HepG2 (cell line): Measurements from ENCODE around the gene CFAP92. TPM values are rescaled to one million over a fixed set of nuclear protein-coding genes. Genes with fewer than 3 reads are reported as not detected.

Experiments
- ATAC-seq: fragments of 200-7000 bp; cut with Tn5 transposase; 3 replicates; pipeline ENCODE4 v1.9.1; 2020; ENCODE audit warnings: mild to moderate bottlenecking, moderate library complexity
- BruUV-seq: library from RNA; stranded (reverse); fragments of 400-500 nt; replicated peaks from 2 replicates; lab custom pipeline; 2021; lab: Mats Ljungman, UMichigan
- CTCF ChIA-PET: fragments of 300-600 bp; formaldehyde crosslinking; extraction: SDS; loops from one replicate; lab custom pipeline; 2021; ENCODE audit warnings: low total read pairs, inconsistent platforms, low intra/inter-chr PET ratio; lab: Yijun Ruan, JAX
- POLR2A ChIA-PET: fragments of 350-600 bp; sonication (Branson Sonifier 250); formaldehyde crosslinking; loops from one replicate; lab custom pipeline; 2020; ENCODE audit warnings: antibody characterized with exemption, inconsistent platforms; lab: Yijun Ruan, JAX
- DNase-seq: peaks from one replicate; pipeline ENCODE4 v3.0.0-alpha.2; 2015; ENCODE audit warnings: low spot score
- FAIRE-seq: peaks from 3 replicates; lab custom pipeline; 2011; peaks lifted over from hg19 to GRCh38; lab: Jason Lieb, UNC
- H2AFZ ChIP-seq: one replicate; pipeline ENCODE4 v1.6.1; 2011; ENCODE audit warnings: low read length, inconsistent platforms
- H3K27ac ChIP-seq: fragments of 300-600 bp; 3 replicates; pipeline ENCODE4 v1.8.0; 2011; ENCODE audit warnings: mixed run types, mild to moderate bottlenecking, mixed read lengths, low read length, inconsistent platforms; ENCODE audit not compliant: insufficient read depth; ENCODE audit errors: extremely low read length
- H3K27me3 ChIP-seq, 2 experiments: fragments of 200-600 bp in 1 of 2; 2 replicates in 1 of 2; 3 replicates in 1 of 2; pipeline versions ENCODE4 v1.6.0 to v1.8.0; 2011; ENCODE audit warnings: low read length in 2 of 2, mild to moderate bottlenecking in 2 of 2, moderate library complexity in 2 of 2, inconsistent platforms in 1 of 2; ENCODE audit not compliant: insufficient read depth in 2 of 2, control insufficient read depth in 1 of 2
- H3K36me3 ChIP-seq, 2 experiments: fragments of 200-600 bp in 1 of 2; replicated peaks in 1 of 2; 2 replicates in 1 of 2; 3 replicates in 1 of 2; pipeline versions ENCODE4 v1.5.1 to v1.8.0; 2011; ENCODE audit warnings: low read length in 2 of 2, inconsistent platforms in 1 of 2; ENCODE audit not compliant: insufficient read depth in 2 of 2, control insufficient read depth in 1 of 2
- H3K4me1 ChIP-seq: 2 replicates; pipeline ENCODE4 v1.5.1; 2012; ENCODE audit warnings: low read length, inconsistent platforms; ENCODE audit not compliant: insufficient read depth
- H3K4me2 ChIP-seq: 2 replicates; pipeline ENCODE4 v1.6.0; 2011; ENCODE audit warnings: low read depth, low read length, inconsistent platforms
- H3K4me3 ChIP-seq, 3 experiments: fragments of 200-600 bp in 1 of 3; sonication (generic), shearing (Covaris generic) in 1 of 3; replicated peaks in 1 of 3; 2 replicates each; pipeline ENCODE4 v1.5.1; 2011 to 2016; ENCODE audit warnings: low read length in 3 of 3, inconsistent platforms in 2 of 3, low read depth in 2 of 3, mild to moderate bottlenecking in 2 of 3, control low read depth in 1 of 3, mixed read lengths in 1 of 3; ENCODE audit not compliant: insufficient read depth in 1 of 3
- H3K79me2 ChIP-seq: one replicate; pipeline ENCODE4 v1.6.1; 2011; ENCODE audit warnings: low read length, inconsistent platforms; ENCODE audit not compliant: insufficient read depth
- H3K9ac ChIP-seq: 2 replicates; pipeline ENCODE4 v1.6.0; 2011; ENCODE audit warnings: mild to moderate bottlenecking, low read depth, low read length, inconsistent platforms; ENCODE audit not compliant: insufficient read depth
- H3K9me3 ChIP-seq: 2 replicates; pipeline ENCODE4 v1.5.1; 2012; ENCODE audit warnings: mild to moderate bottlenecking, low read length
- H4K20me1 ChIP-seq: 2 replicates; pipeline ENCODE4 v1.6.0; 2011; ENCODE audit warnings: inconsistent platforms, mild to moderate bottlenecking, low read length, moderate library complexity; ENCODE audit not compliant: insufficient read depth
- ATM ChIP-seq: fragments of 450-650 bp; IDR thresholded peaks from 2 replicates; pipeline ENCODE4 v1.7.1; 2017; ENCODE audit warnings: mild to moderate bottlenecking, borderline replicate concordance
- CEBPZ ChIP-seq: IDR thresholded peaks from 2 replicates; pipeline ENCODE4 v1.6.1; 2012; ENCODE audit warnings: low read length, improper control_type of control experiment
- CREBL2 ChIP-seq: sonication (generic); formaldehyde crosslinking; IDR thresholded peaks from 2 replicates; pipeline ENCODE4 v1.8.1; 2023; ENCODE audit warnings: missing genetic modification reagents, mild to moderate bottlenecking, borderline replicate concordance
- FOXJ3 ChIP-seq: sonication (generic); formaldehyde crosslinking; IDR thresholded peaks from 2 replicates; pipeline ENCODE4 v1.4.0; 2020; ENCODE audit warnings: missing genetic modification reagents, mild to moderate bottlenecking, borderline replicate concordance
- MAZ ChIP-seq, 2 experiments: sonication (generic) in 1 of 2; formaldehyde crosslinking in 1 of 2; IDR thresholded peaks; 2 replicates each; pipeline versions ENCODE4 v1.5.0 to v1.6.1; 2012 to 2020; ENCODE audit warnings: low read depth in 2 of 2, mild to moderate bottlenecking in 2 of 2, borderline replicate concordance in 1 of 2, improper control_type of control experiment in 1 of 2, low read length in 1 of 2, missing genetic modification reagents in 1 of 2, moderate library complexity in 1 of 2
- POGZ ChIP-seq: sonication (generic); formaldehyde crosslinking; IDR thresholded peaks from 2 replicates; pipeline ENCODE4 v1.4.0; 2020; ENCODE audit warnings: mild to moderate bottlenecking, missing genetic modification reagents
- RFX5 ChIP-seq: IDR thresholded peaks from 2 replicates; pipeline ENCODE4 v1.6.1; 2011; ENCODE audit warnings: low read depth, low read length, improper control_type of control experiment
- SP4 ChIP-seq: sonication (generic); formaldehyde crosslinking; IDR thresholded peaks from 2 replicates; pipeline ENCODE4 v1.8.1; 2023; ENCODE audit warnings: mild to moderate bottlenecking, missing genetic modification reagents
- TCF12 ChIP-seq, 2 experiments: fragments of 450-650 bp in 1 of 2; sonication (generic) in 1 of 2; formaldehyde crosslinking in 1 of 2; IDR thresholded peaks; 2 replicates each; pipeline versions ENCODE4 v1.6.1 to v1.8.0; 2017 to 2022; ENCODE audit warnings: antibody characterized with exemption in 1 of 2, mild to moderate bottlenecking in 1 of 2, missing genetic modification reagents in 1 of 2, moderate library complexity in 1 of 2
- YEATS2 ChIP-seq: sonication (generic); formaldehyde crosslinking; IDR thresholded peaks from 2 replicates; pipeline ENCODE4 v1.4.0; 2020; ENCODE audit warnings: missing genetic modification reagents, borderline replicate concordance
- ZNF12 ChIP-seq: sonication (generic); formaldehyde crosslinking; IDR thresholded peaks from 2 replicates; pipeline ENCODE4 v1.5.0; 2020; ENCODE audit warnings: missing genetic modification reagents
- ZNF460 ChIP-seq: sonication (generic); formaldehyde crosslinking; IDR thresholded peaks from 2 replicates; pipeline ENCODE4 v1.5.1; 2020; ENCODE audit warnings: missing genetic modification reagents, mild to moderate bottlenecking, borderline replicate concordance
- ZNF615 ChIP-seq: sonication (generic); formaldehyde crosslinking; IDR thresholded peaks from 2 replicates; pipeline ENCODE4 v1.5.0; 2020; ENCODE audit warnings: mild to moderate bottlenecking, missing genetic modification reagents, borderline replicate concordance
- ZNF672 ChIP-seq: sonication (generic); formaldehyde crosslinking; IDR thresholded peaks from 2 replicates; pipeline ENCODE4 v1.8.1; 2022; ENCODE audit warnings: missing genetic modification reagents
- ZNF709 ChIP-seq: sonication (generic); formaldehyde crosslinking; IDR thresholded peaks from 2 replicates; pipeline ENCODE4 v1.5.0; 2020; ENCODE audit warnings: mild to moderate bottlenecking, missing genetic modification reagents
- ZNF777 ChIP-seq: sonication (generic); formaldehyde crosslinking; IDR thresholded peaks from 2 replicates; pipeline ENCODE4 v1.4.0; 2020; ENCODE audit warnings: missing genetic modification reagents
- WGBS: methylation state at CpG from one replicate; pipeline ENCODE4 v1.1.6; 2017; ENCODE audit warnings: low lambda C conversion rate; 5-methylcytosine and 5-hydroxymethylcytosine counted together
- in situ Hi-C: cut with HindIII; loops from 2 replicates; pipeline ENCODE4 v1.10.0; 2017; ENCODE audit warnings: low pct_unique_long_range_greater_than_20kb; ENCODE audit not compliant: extremely low pct_ligation_motif_present
- intact Hi-C: fragments of 100-400 bp; cut with micrococcal nuclease; formaldehyde crosslinking; loops from one replicate; pipeline ENCODE4 v1.10.0; 2022; ENCODE audit not compliant: unreplicated experiment
- polyA plus RNA-seq, 8 experiments: library from polyadenylated mRNA; depleted of rRNA in 3 of 8; stranded (reverse) in 7 of 8; unstranded in 1 of 8; fragments of >200 nt; fragmentation: Illumina TruSeq in 4 of 8; extraction: Trizol in 4 of 8; gene quantifications; 2 replicates each; pipeline versions ENCODE4 v1.2.1 to v1.2.3, GENCODE V29; 2011 to 2016; ENCODE audit warnings: low read depth in 4 of 8, missing spikeins in 1 of 8, mixed read lengths in 1 of 8; ENCODE audit not compliant: insufficient read depth in 1 of 8
- total RNA-seq, 5 experiments: library from RNA; depleted of rRNA; stranded (reverse); fragments of >200 nt; fragmentation: Illumina TruSeq; extraction: Trizol; gene quantifications; 2 replicates each; pipeline ENCODE4 v1.2.3, GENCODE V29; 2016; ENCODE audit warnings: low read depth in 1 of 5

CFAP92 gene
- total and polyA plus RNA-seq, 2 of the 13 experiments (the other 11 are each of a cell fraction or from before 2014, with no cell fraction given): 0.18 to 0.46 TPM

DNA sequence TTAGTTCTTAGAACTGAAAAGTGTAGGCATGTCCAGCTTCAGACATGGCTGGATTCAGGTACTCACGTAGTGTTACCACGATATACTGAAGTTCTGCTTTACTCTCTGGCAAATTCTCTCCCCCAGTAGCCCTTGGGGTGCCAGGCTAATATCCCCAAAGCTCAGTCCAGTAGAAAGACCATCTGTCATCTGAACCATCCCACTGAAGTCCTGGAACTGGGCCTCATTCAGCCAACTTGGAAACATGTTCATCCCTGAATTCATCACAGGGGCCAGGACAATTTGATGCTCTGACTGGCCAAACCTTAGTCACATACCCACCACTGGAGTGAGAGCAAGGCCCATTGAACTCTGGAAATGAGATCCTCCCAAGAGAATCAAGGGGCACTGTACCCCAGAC, 15.4 kb upstream of the CFAP92 start:
- no peaks in the 10 kb centered on the region for H3K36me3 ChIP-seq
- no peaks in the 10 kb centered on the region for H3K79me2 ChIP-seq
- peaks cover 32% of the 10 kb centered on the region for H3K4me1 ChIP-seq
- TF ChIP-seq ZNF672 (CRISPR knock-in tag): no peak
- no peak for TF ChIP-seq ZNF615 (CRISPR knock-in tag)
- no peak for TF ChIP-seq ZNF460 (CRISPR knock-in tag)
- TF ChIP-seq ATM: no peak
- TF ChIP-seq CREBL2 (CRISPR knock-in tag): no peak
- TF ChIP-seq YEATS2 (CRISPR knock-in tag): no peak
- peaks cover 4 to 46% of the 10 kb centered on the region in 2 experiments for H3K27me3 ChIP-seq
- no peak overlapping the region for H3K27ac ChIP-seq
- H3K4me3 ChIP-seq: no peak overlapping the region
- no peaks in the 10 kb centered on the region for H3K9me3 ChIP-seq
- 13% methylated on average over 2 of the region's 2 CpGs for WGBS
- no peaks in the 10 kb centered on the region for H4K20me1 ChIP-seq
- ATAC-seq: no peak
- POLR2A ChIA-PET: no interaction called here
- H3K9ac ChIP-seq: no peak overlapping the region
- H2AFZ ChIP-seq: no peak overlapping the region
- BruUV-seq: no TSS peak
- no peak for DNase-seq
- no peak overlapping the region for H3K4me2 ChIP-seq
- FAIRE-seq: no peak
- CTCF ChIA-PET: no interaction called here
- intact Hi-C loops (no loop called here), in situ Hi-C loops (no loop called here)

- no peaks in the 10 kb centered on the region for H4K20me1 ChIP-seq
- intact Hi-C loops (no loop called here), in situ Hi-C loops (no loop called here)
- no peaks in the 10 kb centered on the region for H3K36me3 ChIP-seq
- CTCF ChIA-PET: no interaction called here
- peaks cover 4 to 47% of the 10 kb centered on the region in 2 experiments for H3K27me3 ChIP-seq
- H3K9me3 ChIP-seq: no peaks in the 10 kb centered on the region
- H3K4me3 ChIP-seq: no peak overlapping the region
- ATAC-seq: no peak
- no peak overlapping the region for H3K9ac ChIP-seq
- no peak overlapping the region for H2AFZ ChIP-seq
- no peak for FAIRE-seq
- BruUV-seq: no TSS peak
- POLR2A ChIA-PET: no interaction called here
- no peaks in the 10 kb centered on the region for H3K79me2 ChIP-seq
- 22% methylated on average over 2 of the region's 2 CpGs for WGBS
- no peak overlapping the region for H3K4me2 ChIP-seq
- peaks cover 41% of the 10 kb centered on the region for H3K4me1 ChIP-seq
- DNase-seq: no peak
- H3K27ac ChIP-seq: no peak overlapping the region
- TF ChIP-seq ZNF777 (CRISPR knock-in tag) (no peak), ZNF709 (CRISPR knock-in tag) (no peak), CEBPZ (no peak), TCF12 (IDR thresholded peaks at IDR 0.05) (no peak), TCF12 (CRISPR knock-in tag; IDR thresholded peaks at IDR 0.05) (no peak), POGZ (CRISPR knock-in tag) (no peak), FOXJ3 (CRISPR knock-in tag) (no peak), ZNF12 (CRISPR knock-in tag) (no peak), SP4 (CRISPR knock-in tag) (no peak), MAZ (IDR thresholded peaks at IDR 0.05; ENCODE audit: borderline replicate concordance, low read depth, low read length) (no peak), MAZ (CRISPR knock-in tag; IDR thresholded peaks at IDR 0.05; ENCODE audit: low read depth) (no peak), RFX5 (no peak)
Observed at GRCh38 chr3:129007792-129008191, 13.9 kb upstream of the CFAP92 start.
